CD14-positive monocyte (primary cell): ENCODE results near the gene LRCH4. TPM values are rescaled to one million over a fixed set of nuclear protein-coding genes. Genes with fewer than 3 reads are reported as not detected.

Experiments used
- DNase-seq, 3 donors: peaks; one replicate each; pipeline ENCODE4 v3.0.0-alpha.2; 2011 to 2022
- H2AFZ ChIP-seq: 2 replicates; pipeline ENCODE4 v1.6.0; 2012; ENCODE audit warnings: mild to moderate bottlenecking, low read depth, low read length, inconsistent platforms; ENCODE audit not compliant: insufficient read depth, poor library complexity, severe bottlenecking
- H3K27ac ChIP-seq, 2 donors: 1 replicate in 1 of 2; 2 replicates in 1 of 2; pipeline ENCODE4 v1.5.1; 2012 to 2013; ENCODE audit warnings: low read length in 2 of 2, control low read depth in 1 of 2, inconsistent platforms in 1 of 2, low read depth in 1 of 2, mild to moderate bottlenecking in 1 of 2
- H3K27me3 ChIP-seq, 2 donors: one replicate each; pipeline versions ENCODE4 v1.6.0 to v1.6.1; 2011 to 2013; ENCODE audit warnings: low read length in 2 of 2; ENCODE audit not compliant: control insufficient read depth in 2 of 2, insufficient read depth in 2 of 2
- H3K36me3 ChIP-seq, 2 donors: replicated peaks in 1 of 2; 1 replicate in 1 of 2; 2 replicates in 1 of 2; pipeline versions ENCODE4 v1.5.1 to v1.6.1; 2012 to 2013; ENCODE audit warnings: low read length in 2 of 2, control low read depth in 1 of 2, inconsistent platforms in 1 of 2, mild to moderate bottlenecking in 1 of 2; ENCODE audit not compliant: insufficient read depth in 2 of 2, control insufficient read depth in 1 of 2
- H3K4me1 ChIP-seq, 2 donors: 1 replicate in 1 of 2; 2 replicates in 1 of 2; pipeline versions ENCODE4 v1.5.1 to v1.6.1; 2012 to 2013; ENCODE audit warnings: low read length in 2 of 2, control low read depth in 1 of 2, inconsistent platforms in 1 of 2, mild to moderate bottlenecking in 1 of 2, moderate library complexity in 1 of 2; ENCODE audit not compliant: insufficient read depth in 2 of 2, control insufficient read depth in 1 of 2
- H3K4me2 ChIP-seq: replicated peaks from 2 replicates; pipeline ENCODE3; 2012; ENCODE audit warnings: low read length, moderate library complexity, mild to moderate bottlenecking; ENCODE audit not compliant: poor library complexity, severe bottlenecking; ENCODE audit errors: extremely low read depth
- H3K4me3 ChIP-seq, 3 experiments: fragments of 200-600 bp in 1 of 3; sonication (generic) in 1 of 3; replicated peaks in 1 of 3; 1 replicate in 2 of 3; 2 replicates in 1 of 3; pipeline ENCODE4 v1.5.1; 2011 to 2013; ENCODE audit warnings: low read length in 3 of 3, mild to moderate bottlenecking in 3 of 3, control low read depth in 2 of 3, low read depth in 2 of 3, inconsistent platforms in 1 of 3, moderate library complexity in 1 of 3
- H3K79me2 ChIP-seq: 2 replicates; pipeline ENCODE4 v1.6.0; 2012; ENCODE audit warnings: mild to moderate bottlenecking, control low read depth, inconsistent platforms, low read length, moderate library complexity; ENCODE audit not compliant: insufficient read depth
- H3K9ac ChIP-seq: 2 replicates; pipeline ENCODE4 v1.6.0; 2017; ENCODE audit warnings: low read length, mild to moderate bottlenecking; ENCODE audit not compliant: insufficient read depth, poor library complexity, severe bottlenecking
- H3K9me3 ChIP-seq, 2 donors: replicated peaks in 1 of 2; 1 replicate in 1 of 2; 2 replicates in 1 of 2; pipeline versions ENCODE4 v1.5.1 to v1.6.1; 2012 to 2013; ENCODE audit warnings: low read length in 2 of 2, control low read depth in 1 of 2; ENCODE audit not compliant: control insufficient read depth in 1 of 2, insufficient read depth in 1 of 2
- H4K20me1 ChIP-seq: 2 replicates; pipeline ENCODE4 v1.6.0; 2012; ENCODE audit warnings: mild to moderate bottlenecking, low read length, control low read depth, moderate library complexity; ENCODE audit not compliant: insufficient read depth
- H3K27ac Mint-ChIP-seq, 7 donors: one replicate each; pipeline ENCODE4 v1.8.0; 2020; ENCODE audit warnings: mild to moderate bottlenecking in 7 of 7, mixed read lengths in 7 of 7, moderate library complexity in 6 of 7, inconsistent platforms in 2 of 7
- H3K27me3 Mint-ChIP-seq, 3 donors: one replicate each; pipeline ENCODE4 v1.8.0; 2021 to 2022; ENCODE audit warnings: low read depth in 3 of 3, mild to moderate bottlenecking in 3 of 3, mixed read lengths in 3 of 3, moderate library complexity in 3 of 3, inconsistent platforms in 1 of 3
- H3K36me3 Mint-ChIP-seq, 2 donors: one replicate each; pipeline ENCODE4 v1.8.0; 2020; ENCODE audit warnings: mixed read lengths in 2 of 2, inconsistent platforms in 1 of 2, mild to moderate bottlenecking in 1 of 2
- H3K4me1 Mint-ChIP-seq: one replicate; pipeline ENCODE4 v1.8.0; 2020; ENCODE audit warnings: mild to moderate bottlenecking, mixed read lengths
- H3K4me3 Mint-ChIP-seq, 2 donors: one replicate each; pipeline ENCODE4 v1.8.0; 2020; ENCODE audit warnings: mild to moderate bottlenecking in 2 of 2, mixed read lengths in 2 of 2, moderate library complexity in 1 of 2
- H3K9me3 Mint-ChIP-seq, 7 donors: one replicate each; pipeline ENCODE4 v1.8.0; 2020 to 2022; ENCODE audit warnings: mixed read lengths in 7 of 7, mild to moderate bottlenecking in 6 of 7, moderate library complexity in 6 of 7, inconsistent platforms in 2 of 7
- WGBS: methylation state at CpG from one replicate; pipeline ENCODE4 v1.1.5; 2013; ENCODE audit warnings: missing lambda C conversion rate; ENCODE audit not compliant: insufficient coverage; 5-methylcytosine and 5-hydroxymethylcytosine counted together
- intact Hi-C, 2 donors: fragments of 100-400 bp; cut with micrococcal nuclease; formaldehyde crosslinking; loops; one replicate each; pipeline versions ENCODE4 v1.15.0 to v1.15.1; 2023
- polyA plus RNA-seq, 3 donors: library from polyadenylated mRNA; depleted of rRNA in 1 of 3; unstranded in 2 of 3; stranded (reverse) in 1 of 3; fragments of 300-500 nt in 2 of 3; fragments of >200 nt in 1 of 3; fragmentation: Illumina TruSeq in 2 of 3; gene quantifications; 1 replicate in 2 of 3; 2 replicates in 1 of 3; pipeline ENCODE4 v1.2.3, GENCODE V29; 2012 to 2021
- TF ChIP-seq, protein P1 (sequence below): fragments of 200-600 bp; IDR thresholded peaks from one replicate; pipeline ENCODE4 v1.8.0; 2022; ENCODE audit warnings: antibody characterized with exemption, mild to moderate bottlenecking

LRCH4 gene
- polyA plus RNA-seq, 3 donors = 132 to 286 (median 134) TPM

DNA sequence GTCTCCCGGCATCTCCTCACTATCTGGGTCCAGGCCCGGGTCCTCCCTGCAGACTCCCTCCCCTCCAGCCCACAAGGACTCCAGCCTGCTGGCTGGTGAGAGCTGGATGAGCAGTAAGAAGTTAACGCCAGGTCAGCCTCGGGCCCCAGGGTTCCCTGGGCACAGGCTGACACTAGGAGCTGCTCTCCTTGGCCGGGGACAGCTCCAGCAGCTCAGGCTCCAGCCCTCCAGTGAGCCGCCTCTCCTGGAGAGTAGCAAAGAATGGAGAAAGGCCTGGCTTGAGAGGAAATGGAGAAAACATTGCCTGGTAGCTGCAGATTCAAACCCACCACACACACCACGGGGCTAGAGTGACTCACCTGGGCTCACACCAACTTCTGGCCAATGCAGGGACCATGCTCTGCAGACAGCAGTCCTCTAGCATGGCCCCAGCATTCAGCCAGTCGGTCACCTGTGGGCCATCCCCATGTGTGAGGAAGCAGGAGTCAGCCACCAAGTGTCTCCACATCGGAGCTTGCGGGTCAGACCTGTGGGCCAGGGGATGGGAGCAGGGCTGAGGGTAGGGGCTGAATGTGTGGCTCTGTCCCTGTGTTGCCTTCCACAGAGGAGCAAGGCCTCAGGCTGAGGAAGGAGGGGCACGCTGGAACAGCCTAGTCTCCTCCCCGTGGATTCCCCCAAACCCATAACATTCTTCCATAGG lies 18.7 kb downstream of the LRCH4 start:
- H3K9ac ChIP-seq = no peak overlapping the region
- intact Hi-C loops = no loop called here
- no peak for DNase-seq
- TF ChIP-seq, protein P1, sequence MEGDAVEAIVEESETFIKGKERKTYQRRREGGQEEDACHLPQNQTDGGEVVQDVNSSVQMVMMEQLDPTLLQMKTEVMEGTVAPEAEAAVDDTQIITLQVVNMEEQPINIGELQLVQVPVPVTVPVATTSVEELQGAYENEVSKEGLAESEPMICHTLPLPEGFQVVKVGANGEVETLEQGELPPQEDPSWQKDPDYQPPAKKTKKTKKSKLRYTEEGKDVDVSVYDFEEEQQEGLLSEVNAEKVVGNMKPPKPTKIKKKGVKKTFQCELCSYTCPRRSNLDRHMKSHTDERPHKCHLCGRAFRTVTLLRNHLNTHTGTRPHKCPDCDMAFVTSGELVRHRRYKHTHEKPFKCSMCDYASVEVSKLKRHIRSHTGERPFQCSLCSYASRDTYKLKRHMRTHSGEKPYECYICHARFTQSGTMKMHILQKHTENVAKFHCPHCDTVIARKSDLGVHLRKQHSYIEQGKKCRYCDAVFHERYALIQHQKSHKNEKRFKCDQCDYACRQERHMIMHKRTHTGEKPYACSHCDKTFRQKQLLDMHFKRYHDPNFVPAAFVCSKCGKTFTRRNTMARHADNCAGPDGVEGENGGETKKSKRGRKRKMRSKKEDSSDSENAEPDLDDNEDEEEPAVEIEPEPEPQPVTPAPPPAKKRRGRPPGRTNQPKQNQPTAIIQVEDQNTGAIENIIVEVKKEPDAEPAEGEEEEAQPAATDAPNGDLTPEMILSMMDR = no peak
- peaks cover 3 to 34% of the 10 kb centered on the region in 2 donors for H3K27me3 ChIP-seq
- no peak overlapping the region for H3K4me2 ChIP-seq
- H3K27ac ChIP-seq = no peak overlapping the region
- H2AFZ ChIP-seq = no peak overlapping the region
- H3K9me3 ChIP-seq = no peaks in the 10 kb centered on the region
- peaks cover 38% of the 10 kb centered on the region for H4K20me1 ChIP-seq
- peaks cover 39% of the 10 kb centered on the region for H3K4me1 Mint-ChIP-seq
- peaks cover 14 to 27% of the 10 kb centered on the region in 2 donors for H3K36me3 Mint-ChIP-seq
- 73% methylated on average over 6 of the region's 12 CpGs for WGBS
- H3K79me2 ChIP-seq = no peaks in the 10 kb centered on the region
- H3K4me3 ChIP-seq = no peak overlapping the region
- peaks cover 0 to 17% (median 3%) of the 10 kb centered on the region in 7 donors for H3K9me3 Mint-ChIP-seq
- H3K4me3 Mint-ChIP-seq = no peak overlapping the region
- peaks cover 27 to 40% (median 31%) of the 10 kb centered on the region in 3 donors for H3K27me3 Mint-ChIP-seq
- peaks cover 27 to 43% of the 10 kb centered on the region in 2 donors for H3K4me1 ChIP-seq
- H3K27ac Mint-ChIP-seq = no peak overlapping the region
- peaks cover 1 to 9% of the 10 kb centered on the region in 2 donors for H3K36me3 ChIP-seq

DNA sequence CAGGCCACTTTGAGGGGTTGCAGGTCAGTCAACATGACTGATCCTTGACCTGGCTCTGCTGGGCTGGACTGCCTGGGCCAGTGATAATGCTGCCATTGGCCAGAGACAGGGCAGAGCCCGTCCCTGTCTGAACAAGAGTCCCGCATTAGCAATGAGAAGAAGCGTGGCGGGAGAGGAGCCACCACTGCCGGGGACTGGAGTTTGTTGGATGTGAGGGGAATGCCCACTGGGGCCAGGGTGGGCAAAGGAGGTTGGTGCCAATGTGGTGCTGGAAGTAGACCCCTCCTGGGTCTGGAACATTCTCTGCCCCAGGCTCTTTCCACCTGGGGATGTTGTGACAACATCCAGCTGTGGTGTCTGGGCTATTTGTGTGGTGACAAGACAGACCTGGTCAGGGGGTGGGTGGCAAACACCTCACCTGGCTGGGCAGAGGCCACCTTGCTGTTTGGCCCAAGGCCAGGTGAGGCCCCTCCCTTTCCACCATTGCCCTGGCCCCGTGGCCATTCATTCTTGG lies 19.9 kb downstream of the LRCH4 start:
- H3K9me3 ChIP-seq = no peaks in the 10 kb centered on the region
- H3K9ac ChIP-seq = no peak overlapping the region
- peaks cover 27% of the 10 kb centered on the region for H4K20me1 ChIP-seq

More for the DNA sequence above, 19.9 kb downstream of the LRCH4 start:
- Histone ChIP-seq H3K27me3 (peaks cover 2 to 23% of the 10 kb centered on the region in 2 donors), H3K79me2 (no peaks in the 10 kb centered on the region), H3K4me2 (no peak overlapping the region), H3K4me1 (peaks cover 21 to 32% of the 10 kb centered on the region in 2 donors), H2AFZ (no peak overlapping the region), H3K27ac (no peak overlapping the region), H3K36me3 (no peaks in the 10 kb centered on the region), H3K4me3 (no peak overlapping the region)
- 94% methylated on average over 5 of the region's 6 CpGs for whole genome bisulfite sequencing
- peaks cover 0 to 14% (median 3%) of the 10 kb centered on the region in 7 donors for H3K9me3 Mint-ChIP-seq
- intact Hi-C loops = no loop called here
- H3K4me3 Mint-ChIP-seq = no peak overlapping the region
- H3K27ac Mint-ChIP-seq = no peak overlapping the region
- H3K27me3 Mint-ChIP-seq = peaks cover 17 to 29% (median 20%) of the 10 kb centered on the region in 3 donors
- H3K36me3 Mint-ChIP-seq = peaks cover 10 to 16% of the 10 kb centered on the region in 2 donors
- H3K4me1 Mint-ChIP-seq = peaks cover 28% of the 10 kb centered on the region
- TF ChIP-seq, protein P1 = no peak
- no peak for DNase-seq
